Measurements from ENCODE around the gene NPAT.
A peak's percentile ranks its signal among the peaks of the same experiment; 100 is the strongest.

NPAT gene

DNA sequence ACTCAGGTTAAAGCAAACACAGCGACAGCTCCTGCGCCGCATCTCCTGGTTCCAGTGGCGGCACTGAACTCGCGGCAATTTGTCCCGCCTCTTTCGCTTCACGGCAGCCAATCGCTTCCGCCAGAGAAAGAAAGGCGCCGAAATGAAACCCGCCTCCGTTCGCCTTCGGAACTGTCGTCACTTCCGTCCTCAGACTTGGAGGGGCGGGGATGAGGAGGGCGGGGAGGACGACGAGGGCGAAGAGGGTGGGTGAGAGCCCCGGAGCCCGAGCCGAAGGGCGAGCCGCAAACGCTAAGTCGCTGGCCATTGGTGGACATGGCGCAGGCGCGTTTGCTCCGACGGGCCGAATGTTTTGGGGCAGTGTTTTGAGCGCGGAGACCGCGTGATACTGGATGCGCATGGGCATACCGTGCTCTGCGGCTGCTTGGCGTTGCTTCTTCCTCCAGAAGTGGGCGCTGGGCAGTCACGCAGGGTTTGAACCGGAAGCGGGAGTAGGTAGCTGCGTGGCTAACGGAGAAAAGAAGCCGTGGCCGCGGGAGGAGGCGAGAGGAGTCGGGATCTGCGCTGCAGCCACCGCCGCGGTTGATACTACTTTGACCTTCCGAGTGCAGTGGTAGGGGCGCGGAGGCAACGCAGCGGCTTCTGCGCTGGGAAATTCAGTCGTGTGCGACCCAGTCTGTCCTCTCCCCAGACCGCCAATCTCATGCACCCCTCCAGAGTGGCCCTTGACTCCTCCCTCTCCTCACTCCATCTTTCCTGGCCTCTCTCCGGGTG lies at the start of gene NPAT, which contains the start of gene ATM:
NPAT (minus strand) TSS at position 65 of the 774 bp plus-strand sequence. CDS start 102 bp downstream, outside the sequence.
ATM (plus strand) TSS at position 494 of the 774 bp plus-strand sequence. CDS start 4,558 bp downstream, outside the sequence.
- H3K27ac ChIP-seq, result peak within 1 kb of the TSS; percentile 90 to 94
- H3K36me3 ChIP-seq, result peaks cover 0 to 2% (median under 1%) of the 10 kb centered on the region in 3 donors
- no peaks in the 10 kb centered on the region for H3K9me3 ChIP-seq
- H3K4me1 ChIP-seq, result peaks cover 3 to 44% (median 12%) of the 10 kb centered on the region in 4 donors
- DNase-seq, result peak; percentile 99 to 100
- intact Hi-C loops (cut with DNase I; ENCODE audit: low total_unique reads), result loop anchor here (5.0 to 10.0 kb wide), 3 partner anchors 100 to 442 kb away; partner anchors contain the start of genes ACAT1, CUL5 and DDX10
- peak within 1 kb of the TSS; percentile 72 to 82 for H3K4me3 ChIP-seq
- H3K27me3 ChIP-seq, result no peaks in the 10 kb centered on the region
- TF ChIP-seq, protein P1, sequence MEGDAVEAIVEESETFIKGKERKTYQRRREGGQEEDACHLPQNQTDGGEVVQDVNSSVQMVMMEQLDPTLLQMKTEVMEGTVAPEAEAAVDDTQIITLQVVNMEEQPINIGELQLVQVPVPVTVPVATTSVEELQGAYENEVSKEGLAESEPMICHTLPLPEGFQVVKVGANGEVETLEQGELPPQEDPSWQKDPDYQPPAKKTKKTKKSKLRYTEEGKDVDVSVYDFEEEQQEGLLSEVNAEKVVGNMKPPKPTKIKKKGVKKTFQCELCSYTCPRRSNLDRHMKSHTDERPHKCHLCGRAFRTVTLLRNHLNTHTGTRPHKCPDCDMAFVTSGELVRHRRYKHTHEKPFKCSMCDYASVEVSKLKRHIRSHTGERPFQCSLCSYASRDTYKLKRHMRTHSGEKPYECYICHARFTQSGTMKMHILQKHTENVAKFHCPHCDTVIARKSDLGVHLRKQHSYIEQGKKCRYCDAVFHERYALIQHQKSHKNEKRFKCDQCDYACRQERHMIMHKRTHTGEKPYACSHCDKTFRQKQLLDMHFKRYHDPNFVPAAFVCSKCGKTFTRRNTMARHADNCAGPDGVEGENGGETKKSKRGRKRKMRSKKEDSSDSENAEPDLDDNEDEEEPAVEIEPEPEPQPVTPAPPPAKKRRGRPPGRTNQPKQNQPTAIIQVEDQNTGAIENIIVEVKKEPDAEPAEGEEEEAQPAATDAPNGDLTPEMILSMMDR (IDR thresholded peaks at IDR 0.05), result peak; percentile 42 to 72

DNA sequence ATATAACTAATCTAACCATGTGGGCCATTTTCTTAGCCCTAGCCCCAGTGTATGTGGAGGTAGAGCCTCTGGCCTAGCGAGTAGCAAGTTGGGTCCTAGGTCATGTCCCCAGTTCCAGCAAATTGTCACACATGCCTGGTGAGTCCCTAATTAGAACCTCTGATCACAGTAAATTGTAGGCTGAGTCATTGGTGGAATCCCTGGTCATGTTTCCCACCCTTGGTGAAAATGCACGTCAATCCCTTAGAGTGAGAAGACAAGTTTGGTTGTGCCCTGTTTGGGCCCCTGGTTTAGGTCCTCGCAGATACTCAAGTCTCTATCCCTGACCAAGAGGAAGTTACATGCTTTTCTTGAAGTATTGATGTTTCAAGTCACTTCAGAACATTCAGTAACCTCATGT lies 47.1 kb upstream of the NPAT start:
- H3K27me3 ChIP-seq, result no peaks in the 10 kb centered on the region
- H3K4me1 ChIP-seq, result no peaks in the 10 kb centered on the region
- peaks cover 40 to 63% (median 51%) of the 10 kb centered on the region in 3 donors for H3K36me3 ChIP-seq
- TF ChIP-seq, protein P1 (IDR thresholded peaks at IDR 0.05), result no peak
- DNase-seq, result no peak
- H3K27ac ChIP-seq, result no peak overlapping the region
- H3K9me3 ChIP-seq, result peaks cover 0 to 4% (median 0%) of the 10 kb centered on the region in 3 donors
- H3K4me3 ChIP-seq, result no peak overlapping the region
- intact Hi-C loops (cut with DNase I; ENCODE audit: low total_unique reads), result no loop called here

DNA sequence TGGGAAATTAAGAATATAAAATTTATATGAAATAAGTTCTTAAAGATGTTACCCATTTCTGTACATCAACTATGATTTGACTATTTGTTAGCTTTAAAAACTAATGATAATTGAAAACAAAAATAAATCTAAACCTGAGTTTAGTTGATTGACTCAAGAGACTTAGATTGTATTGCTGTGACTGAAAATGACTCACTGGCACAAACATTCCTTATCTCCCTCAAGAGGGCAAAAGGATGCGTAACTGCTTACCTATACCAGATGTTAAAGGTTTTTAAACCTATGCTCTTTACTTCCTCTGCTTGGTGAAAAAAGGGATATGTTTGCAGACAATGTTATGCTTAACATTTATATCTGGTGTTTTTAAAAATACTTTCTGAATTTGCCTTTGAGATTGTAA lies 30.7 kb upstream of the NPAT start:
- peaks cover 72 to 88% (median 76%) of the 10 kb centered on the region in 3 donors for H3K36me3 ChIP-seq

DNA sequence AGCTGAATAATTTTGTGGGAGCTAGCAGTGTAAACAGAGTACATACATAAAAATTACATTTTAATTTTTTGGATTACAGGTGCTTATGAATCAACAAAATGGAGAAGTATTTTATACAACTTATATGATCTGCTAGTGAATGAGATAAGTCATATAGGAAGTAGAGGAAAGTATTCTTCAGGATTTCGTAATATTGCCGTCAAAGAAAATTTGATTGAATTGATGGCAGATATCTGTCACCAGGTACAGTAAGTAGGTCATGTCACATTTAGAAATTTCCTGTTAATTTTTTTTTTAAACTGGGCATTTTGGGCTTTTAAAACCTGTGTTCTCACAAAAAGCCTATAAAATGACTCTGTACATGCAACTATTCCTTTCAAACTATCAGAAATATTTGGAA lies 24.4 kb upstream of the NPAT start:
- peaks cover 31 to 64% (median 33%) of the 10 kb centered on the region in 3 donors for H3K36me3 ChIP-seq
- no peaks in the 10 kb centered on the region for H3K9me3 ChIP-seq

More for the DNA sequence above, 30.7 kb upstream of the NPAT start:
- H3K9me3 ChIP-seq, result no peaks in the 10 kb centered on the region
- H3K4me1 ChIP-seq, result no peaks in the 10 kb centered on the region
- H3K27ac ChIP-seq, result no peak overlapping the region
- H3K27me3 ChIP-seq, result no peaks in the 10 kb centered on the region
- no peak overlapping the region for H3K4me3 ChIP-seq
- intact Hi-C loops (cut with DNase I; ENCODE audit: low total_unique reads), result no loop called here
- TF ChIP-seq, protein P1 (IDR thresholded peaks at IDR 0.05), result no peak
- no peak for DNase-seq

DNA sequence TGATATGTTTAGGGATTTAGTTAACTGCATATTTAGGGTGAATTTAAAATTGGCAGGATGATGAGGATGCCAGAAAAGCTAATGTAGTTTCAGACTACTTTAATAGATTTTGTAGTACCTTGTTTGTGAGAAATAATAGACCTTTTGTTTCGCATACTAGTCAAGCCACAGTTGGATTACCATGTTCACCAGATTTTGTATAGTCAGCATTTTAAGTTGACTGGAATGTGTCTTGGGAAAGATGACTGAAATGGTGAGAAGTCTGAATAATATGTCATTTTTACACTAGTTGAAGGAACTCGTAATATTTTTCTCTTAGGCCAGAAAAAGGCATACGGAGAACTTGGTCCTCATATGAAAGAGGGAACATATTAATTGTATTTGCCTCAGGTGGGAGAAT lies 23.9 kb upstream of the NPAT start:
- Histone ChIP-seq H3K4me3 (no peak overlapping the region), H3K9me3 (no peaks in the 10 kb centered on the region), H3K27ac (no peak overlapping the region), H3K36me3 (peaks cover 26 to 59% (median 28%) of the 10 kb centered on the region in 3 donors), H3K4me1 (no peaks in the 10 kb centered on the region), H3K27me3 (no peaks in the 10 kb centered on the region)
- intact Hi-C loops (cut with DNase I; ENCODE audit: low total_unique reads), result no loop called here
- no peak for DNase-seq
- TF ChIP-seq, protein P1 (IDR thresholded peaks at IDR 0.05), result no peak

More for the DNA sequence above, 24.4 kb upstream of the NPAT start:
- H3K27ac ChIP-seq, result no peak overlapping the region
- no peaks in the 10 kb centered on the region for H3K4me1 ChIP-seq
- intact Hi-C loops (cut with DNase I; ENCODE audit: low total_unique reads), result no loop called here
- TF ChIP-seq, protein P1 (IDR thresholded peaks at IDR 0.05), result no peak
- no peaks in the 10 kb centered on the region for H3K27me3 ChIP-seq
- no peak overlapping the region for H3K4me3 ChIP-seq
- no peak for DNase-seq

All from tibial artery (tissue), 4 donors.